Gastrocnemius medialis (tissue), 4 donors: ENCODE measurements around the gene CNTN4. TPM values are rescaled to one million over a fixed set of nuclear protein-coding genes. Genes with fewer than 3 reads are reported as not detected.

Experiments
- ATAC-seq, 2 donors: fragments of 150-250 bp; one replicate each; pipeline ENCODE4 v1.9.1; 2016
- DNase-seq, 2 donors: peaks; one replicate each; pipeline ENCODE4 v3.0.0-alpha.2; 2019
- H3K27ac ChIP-seq, 4 donors: fragments of 200-600 bp; sonication (generic); 1 replicate in 1 of 4; 2 replicates in 3 of 4; pipeline ENCODE4 v1.5.1; 2016 to 2018; ENCODE audit warnings: mild to moderate bottlenecking in 2 of 4, moderate library complexity in 1 of 4
- H3K27me3 ChIP-seq, 3 donors: fragments of 200-600 bp; sonication (generic) in 2 of 3; 1 replicate in 1 of 3; 2 replicates in 2 of 3; pipeline versions ENCODE4 v1.5.1 to v1.6.0; 2016 to 2019; ENCODE audit warnings: mild to moderate bottlenecking in 1 of 3, moderate library complexity in 1 of 3
- H3K36me3 ChIP-seq, 2 donors: fragments of 200-600 bp; sonication (generic) in 1 of 2; one replicate each; pipeline ENCODE4 v1.5.1; 2017 to 2018
- H3K4me1 ChIP-seq, 2 donors: fragments of 200-600 bp; sonication (generic) in 1 of 2; one replicate each; pipeline ENCODE4 v1.5.1; 2016 to 2017; ENCODE audit warnings: mild to moderate bottlenecking in 2 of 2
- H3K4me3 ChIP-seq, 4 donors: fragments of 200-600 bp; sonication (generic) in 3 of 4; 1 replicate in 1 of 4; 2 replicates in 3 of 4; pipeline ENCODE4 v1.5.1; 2016 to 2019; ENCODE audit warnings: mild to moderate bottlenecking in 2 of 4
- H3K9me3 ChIP-seq, 3 donors: fragments of 200-600 bp; sonication (generic) in 2 of 3; 1 replicate in 1 of 3; 2 replicates in 2 of 3; pipeline ENCODE4 v1.5.1; 2016 to 2019
- POLR2A ChIP-seq, 2 donors: fragments of 450-650 bp; IDR thresholded peaks; one replicate each; pipeline ENCODE4 v1.6.1; 2017; ENCODE audit warnings: antibody characterized with exemption in 2 of 2, mild to moderate bottlenecking in 2 of 2, moderate library complexity in 2 of 2
- in situ Hi-C, 4 donors: fragments of 200-750 bp; cut with MboI; loops; one replicate each; pipeline versions ENCODE4 v1.15.0 to v1.8.0; 2017; ENCODE audit warnings: low sequenced_read_pairs in 4 of 4
- intact Hi-C: fragments of 100-400 bp; cut with DNase I; formaldehyde crosslinking; loops from one replicate; pipeline ENCODE4 v1.15.1; 2023; ENCODE audit warnings: low total_unique reads
- total RNA-seq, 4 donors: library from RNA; depleted of rRNA; stranded (reverse); fragments of >200 nt; gene quantifications; one replicate each; pipeline versions ENCODE4 v1.1.0 to v1.2.3, GENCODE V29; 2016
- TF ChIP-seq, protein P1 (sequence below), 5 experiments: fragments of 450-650 bp in 3 of 5; fragments of 200-600 bp in 2 of 5; sonication (generic) in 2 of 5; IDR thresholded peaks in 4 of 5; conservative IDR thresholded peaks in 1 of 5; 1 replicate in 4 of 5; 2 replicates in 1 of 5; pipeline ENCODE4 v1.5.1; 2016 to 2019; ENCODE audit warnings: antibody characterized with exemption in 5 of 5, mild to moderate bottlenecking in 3 of 5, moderate library complexity in 3 of 5

The CNTN4 gene
- total RNA-seq, 4 donors from 2014 or later: 0.51 to 1.9 (median 1.4) TPM

DNA sequence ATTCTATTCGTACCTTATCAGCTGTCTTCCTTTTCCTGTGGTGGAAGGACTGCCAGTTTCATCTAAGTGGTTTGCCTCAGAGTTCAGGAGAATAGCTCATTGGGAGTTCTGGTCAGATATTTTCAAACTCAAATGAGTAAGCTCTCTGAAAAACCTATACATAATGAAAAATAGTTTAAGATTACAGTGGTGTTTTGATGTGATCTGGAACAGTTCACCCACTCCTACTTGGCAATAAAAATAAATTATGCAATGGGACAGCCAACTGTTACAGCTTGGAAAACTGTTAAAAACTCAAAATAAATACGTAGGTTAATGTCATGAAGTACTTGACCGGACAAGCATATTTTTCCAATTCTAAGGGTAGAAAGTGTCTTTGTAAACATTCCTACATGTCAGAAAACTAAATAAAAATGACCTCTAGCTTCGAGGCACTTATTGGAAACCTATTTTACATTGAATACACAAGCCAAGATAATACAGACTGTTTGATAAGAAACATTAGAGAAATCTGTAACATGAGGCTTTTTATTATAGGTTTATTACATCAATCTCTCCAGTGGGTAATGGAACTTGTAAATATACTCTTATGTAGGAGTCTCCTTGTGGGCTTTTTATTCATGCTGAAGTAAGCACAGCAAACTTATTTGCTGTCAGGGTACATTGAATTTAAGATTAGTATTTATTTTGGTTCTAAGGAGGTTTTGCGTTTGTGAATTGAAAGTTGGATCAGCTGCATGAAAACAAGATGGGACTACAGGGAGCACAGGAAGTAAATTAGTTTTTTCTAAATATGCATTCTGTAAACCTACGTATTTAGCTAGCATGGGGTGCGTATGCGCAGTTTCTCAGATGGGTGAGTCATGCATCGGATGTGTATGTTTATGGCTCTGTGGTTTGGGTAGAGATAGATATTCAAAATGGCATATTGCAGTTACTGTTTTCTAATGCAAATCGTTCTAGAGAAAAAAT, 558.4 kb downstream of the CNTN4 start:
- TF ChIP-seq, protein P1, sequence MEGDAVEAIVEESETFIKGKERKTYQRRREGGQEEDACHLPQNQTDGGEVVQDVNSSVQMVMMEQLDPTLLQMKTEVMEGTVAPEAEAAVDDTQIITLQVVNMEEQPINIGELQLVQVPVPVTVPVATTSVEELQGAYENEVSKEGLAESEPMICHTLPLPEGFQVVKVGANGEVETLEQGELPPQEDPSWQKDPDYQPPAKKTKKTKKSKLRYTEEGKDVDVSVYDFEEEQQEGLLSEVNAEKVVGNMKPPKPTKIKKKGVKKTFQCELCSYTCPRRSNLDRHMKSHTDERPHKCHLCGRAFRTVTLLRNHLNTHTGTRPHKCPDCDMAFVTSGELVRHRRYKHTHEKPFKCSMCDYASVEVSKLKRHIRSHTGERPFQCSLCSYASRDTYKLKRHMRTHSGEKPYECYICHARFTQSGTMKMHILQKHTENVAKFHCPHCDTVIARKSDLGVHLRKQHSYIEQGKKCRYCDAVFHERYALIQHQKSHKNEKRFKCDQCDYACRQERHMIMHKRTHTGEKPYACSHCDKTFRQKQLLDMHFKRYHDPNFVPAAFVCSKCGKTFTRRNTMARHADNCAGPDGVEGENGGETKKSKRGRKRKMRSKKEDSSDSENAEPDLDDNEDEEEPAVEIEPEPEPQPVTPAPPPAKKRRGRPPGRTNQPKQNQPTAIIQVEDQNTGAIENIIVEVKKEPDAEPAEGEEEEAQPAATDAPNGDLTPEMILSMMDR (IDR thresholded peaks at IDR 0.05 in 4 of 5, conservative IDR thresholded peaks at IDR 0.05 in 1 of 5): no peak
- TF ChIP-seq POLR2A (IDR thresholded peaks at IDR 0.05): no peak
- no peaks in the 10 kb centered on the region for H3K9me3 ChIP-seq
- no peaks in the 10 kb centered on the region for H3K27me3 ChIP-seq
- H3K36me3 ChIP-seq: no peaks in the 10 kb centered on the region
- DNase-seq: no peak
- ATAC-seq: no peak
- H3K27ac ChIP-seq: no peak overlapping the region
- no peaks in the 10 kb centered on the region for H3K4me1 ChIP-seq
- intact Hi-C loops: no loop called here
- in situ Hi-C loops: no loop called here
- H3K4me3 ChIP-seq: no peak overlapping the region

GRCh38 chr3:2657971-2658370, 559.3 kb downstream of the CNTN4 start:
- ATAC-seq (no peak), DNase-seq (no peak)
- TF ChIP-seq, protein P1 (IDR thresholded peaks at IDR 0.05 in 4 of 5, conservative IDR thresholded peaks at IDR 0.05 in 1 of 5): no peak
- no peak for TF ChIP-seq POLR2A (IDR thresholded peaks at IDR 0.05)
- in situ Hi-C loops: no loop called here
- Histone ChIP-seq H3K36me3 (no peaks in the 10 kb centered on the region), H3K4me1 (no peaks in the 10 kb centered on the region), H3K27ac (no peak overlapping the region), H3K4me3 (no peak overlapping the region), H3K9me3 (no peaks in the 10 kb centered on the region), H3K27me3 (no peaks in the 10 kb centered on the region)
- intact Hi-C loops: no loop called here

DNA sequence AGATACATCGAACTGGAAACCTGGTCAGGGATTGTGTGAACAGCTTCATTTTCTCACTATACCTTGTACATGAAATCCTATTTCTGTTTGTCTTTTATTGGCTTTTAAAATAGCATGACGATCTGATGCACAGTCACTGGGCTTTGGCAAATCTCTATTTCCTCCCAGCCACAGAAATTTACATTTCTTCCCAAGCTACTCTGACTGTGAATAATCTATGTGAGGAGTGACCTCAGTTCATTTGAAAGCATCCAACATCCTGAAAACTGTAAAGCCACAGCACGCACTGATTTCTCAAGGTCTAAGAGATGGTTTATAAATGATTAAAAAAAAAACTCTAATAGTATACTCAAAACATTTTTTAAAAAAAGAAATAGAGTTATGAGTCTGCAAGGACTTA, 561.2 kb downstream of the CNTN4 start:
- Histone ChIP-seq H3K4me1 (no peaks in the 10 kb centered on the region), H3K36me3 (no peaks in the 10 kb centered on the region), H3K27ac (no peak overlapping the region), H3K4me3 (no peak overlapping the region), H3K9me3 (no peaks in the 10 kb centered on the region), H3K27me3 (no peaks in the 10 kb centered on the region)
- TF ChIP-seq POLR2A (IDR thresholded peaks at IDR 0.05): no peak
- TF ChIP-seq, protein P1 (IDR thresholded peaks at IDR 0.05 in 4 of 5, conservative IDR thresholded peaks at IDR 0.05 in 1 of 5): no peak
- DNase-seq (no peak), ATAC-seq (no peak)
- intact Hi-C loops: no loop called here
- in situ Hi-C loops: no loop called here

DNA sequence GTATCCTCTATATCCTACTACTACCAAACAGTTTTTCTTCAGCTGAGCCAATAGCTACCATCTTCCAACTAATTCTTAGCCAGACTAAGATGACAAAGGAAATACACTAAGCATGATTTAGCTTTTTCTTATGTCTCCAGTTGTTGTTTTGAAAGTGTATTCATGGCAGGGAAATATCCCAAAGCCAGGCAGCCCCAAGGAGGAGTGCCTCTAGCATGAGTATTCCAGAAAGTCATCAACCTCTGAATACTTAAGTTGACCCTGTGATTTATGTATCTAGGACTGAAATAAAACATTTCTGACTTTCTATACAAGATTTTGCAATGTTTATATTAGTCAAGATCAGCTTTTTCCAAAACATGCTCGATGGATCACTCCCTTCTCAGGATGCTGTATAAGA, 562.4 kb downstream of the CNTN4 start:
- no peak for TF ChIP-seq POLR2A (IDR thresholded peaks at IDR 0.05)
- TF ChIP-seq, protein P1 (IDR thresholded peaks at IDR 0.05 in 4 of 5, conservative IDR thresholded peaks at IDR 0.05 in 1 of 5): no peak
- ATAC-seq (no peak), DNase-seq (no peak)
- Histone ChIP-seq H3K4me1 (no peaks in the 10 kb centered on the region), H3K9me3 (no peaks in the 10 kb centered on the region), H3K36me3 (no peaks in the 10 kb centered on the region), H3K4me3 (no peak overlapping the region), H3K27ac (no peak overlapping the region), H3K27me3 (no peaks in the 10 kb centered on the region)
- intact Hi-C loops: no loop called here
- in situ Hi-C loops: no loop called here
